Stomach (tissue), 4 donors: ENCODE measurements around the gene RNF181.

ENCODE experiments used
- POLR2A ChIP-seq, 4 donors: fragments of 450-650 bp; IDR thresholded peaks; one replicate each; pipeline ENCODE4 v1.6.1; 2016; ENCODE audit warnings: antibody characterized with exemption in 4 of 4, control low read depth in 2 of 4, mild to moderate bottlenecking in 1 of 4, moderate library complexity in 1 of 4
- POLR2AphosphoS5 ChIP-seq, 3 donors: sonication (generic); formaldehyde crosslinking; IDR thresholded peaks; one replicate each; pipeline ENCODE4 v1.6.1; 2016; ENCODE audit warnings: antibody characterized with exemption in 3 of 3
- TF ChIP-seq, protein P1 (sequence below), 7 experiments: fragments of 450-650 bp in 4 of 7; fragments of 200-600 bp in 3 of 7; sonication (generic) in 3 of 7; IDR thresholded peaks; one replicate each; pipeline ENCODE4 v1.5.1; 2016 to 2019; ENCODE audit warnings: antibody characterized with exemption in 7 of 7, control low read depth in 2 of 7, mild to moderate bottlenecking in 1 of 7

DNA sequence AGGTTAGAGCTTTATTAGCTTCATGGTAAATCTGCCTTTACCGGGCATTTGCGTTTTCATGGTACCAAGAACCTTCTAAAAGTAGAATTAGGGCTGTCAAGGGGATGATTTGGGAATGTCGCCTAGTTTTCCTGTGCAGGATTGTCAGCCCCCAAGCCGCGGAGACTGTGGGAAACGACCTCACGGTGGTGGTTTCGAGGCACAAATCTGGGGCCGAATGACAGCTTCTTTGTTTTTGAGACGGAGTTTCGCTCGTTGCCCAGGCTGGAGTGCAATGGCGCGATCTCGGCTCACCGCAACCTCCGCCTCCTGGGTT lies 19.8 kb downstream of the RNF181 start:
- no peak for TF ChIP-seq POLR2AphosphoS5 (IDR thresholded peaks at IDR 0.05)
- TF ChIP-seq, protein P1, sequence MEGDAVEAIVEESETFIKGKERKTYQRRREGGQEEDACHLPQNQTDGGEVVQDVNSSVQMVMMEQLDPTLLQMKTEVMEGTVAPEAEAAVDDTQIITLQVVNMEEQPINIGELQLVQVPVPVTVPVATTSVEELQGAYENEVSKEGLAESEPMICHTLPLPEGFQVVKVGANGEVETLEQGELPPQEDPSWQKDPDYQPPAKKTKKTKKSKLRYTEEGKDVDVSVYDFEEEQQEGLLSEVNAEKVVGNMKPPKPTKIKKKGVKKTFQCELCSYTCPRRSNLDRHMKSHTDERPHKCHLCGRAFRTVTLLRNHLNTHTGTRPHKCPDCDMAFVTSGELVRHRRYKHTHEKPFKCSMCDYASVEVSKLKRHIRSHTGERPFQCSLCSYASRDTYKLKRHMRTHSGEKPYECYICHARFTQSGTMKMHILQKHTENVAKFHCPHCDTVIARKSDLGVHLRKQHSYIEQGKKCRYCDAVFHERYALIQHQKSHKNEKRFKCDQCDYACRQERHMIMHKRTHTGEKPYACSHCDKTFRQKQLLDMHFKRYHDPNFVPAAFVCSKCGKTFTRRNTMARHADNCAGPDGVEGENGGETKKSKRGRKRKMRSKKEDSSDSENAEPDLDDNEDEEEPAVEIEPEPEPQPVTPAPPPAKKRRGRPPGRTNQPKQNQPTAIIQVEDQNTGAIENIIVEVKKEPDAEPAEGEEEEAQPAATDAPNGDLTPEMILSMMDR (IDR thresholded peaks at IDR 0.05): no peak
- TF ChIP-seq POLR2A (IDR thresholded peaks at IDR 0.05): no peak
